Measurements from ENCODE around the gene SLC36A2.
"Not testable (repeated sequence)": the region's sequence is repeated elsewhere in the genome, so short reads cannot be mapped to it uniquely, and the experiment has no call there.

Gene SLC36A2

DNA sequence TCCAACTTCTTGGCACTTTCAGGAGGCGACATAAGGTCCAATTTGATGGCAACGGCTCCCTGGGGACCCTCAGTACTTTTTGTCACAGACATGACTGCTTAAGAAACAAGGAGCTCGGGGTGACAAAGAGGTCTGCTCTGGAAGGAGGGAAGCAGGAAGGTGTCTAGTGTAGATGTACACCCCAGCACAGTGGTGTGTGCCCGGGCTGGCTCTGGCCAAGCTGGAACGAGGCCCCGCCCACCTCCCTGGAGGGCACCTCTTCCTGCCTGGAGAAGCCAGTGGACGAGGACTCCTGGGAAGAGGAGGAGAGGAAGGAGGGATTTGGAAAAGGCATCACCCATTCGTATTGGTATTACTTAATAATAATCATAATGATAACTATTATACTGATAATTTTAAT lies at the start of gene SLC36A2:
Gene SLC36A2 (minus strand): TSS at position 191 of the 400 bp plus-strand sequence. CDS start 99 bp downstream, at position 92.
- H3K4me3 ChIP-seq: no peak within 1 kb of the TSS
- H3K27ac ChIP-seq: no peak within 1 kb of the TSS

DNA sequence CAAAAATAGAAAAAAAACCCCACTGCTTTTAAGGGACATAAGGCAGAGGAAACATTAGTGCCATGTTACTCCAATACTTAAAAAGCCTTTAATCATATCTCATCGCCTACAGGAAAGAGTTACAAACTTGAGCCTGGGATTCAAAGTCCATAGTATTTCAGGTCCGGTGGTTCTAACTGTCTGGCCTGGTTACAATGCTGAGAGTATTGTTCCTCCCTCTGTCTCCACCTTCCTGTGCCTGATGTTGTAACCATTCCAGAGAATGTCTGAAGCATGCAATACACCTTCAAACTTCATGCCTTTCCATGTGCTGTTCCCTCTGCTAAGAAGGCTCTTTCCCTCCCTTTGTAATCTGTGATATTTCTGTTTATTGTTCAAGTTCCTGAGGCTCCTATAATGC lies 41.6 kb upstream of the SLC36A2 start:
- no peak overlapping the region for H3K27ac ChIP-seq
- H3K4me3 ChIP-seq: no peak overlapping the region

DNA sequence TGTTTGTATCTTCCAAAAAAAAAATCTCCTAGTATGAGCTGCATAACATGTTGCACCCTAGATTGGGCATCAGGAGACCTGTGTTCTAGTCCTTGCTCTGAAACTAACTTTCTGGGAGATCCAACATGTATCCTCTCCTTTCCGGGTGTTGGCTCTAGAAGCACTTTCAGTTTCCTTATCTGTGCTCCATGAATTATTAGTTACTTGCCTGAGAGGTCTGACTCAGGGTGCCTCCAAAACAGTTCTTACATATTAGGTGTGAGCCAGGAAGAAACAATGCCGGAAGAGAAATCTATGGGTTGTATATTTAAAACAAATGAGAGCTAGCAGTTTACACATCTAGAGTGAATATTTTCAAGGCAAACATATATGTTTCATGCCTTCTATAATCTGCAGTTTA lies 36.7 kb upstream of the SLC36A2 start:
- no peak overlapping the region for H3K4me3 ChIP-seq

GRCh38 chr5:151383011-151383410 lies 35.7 kb upstream of the SLC36A2 start:
- no peak overlapping the region for H3K27ac ChIP-seq
- no peak overlapping the region for H3K4me3 ChIP-seq

More for the DNA sequence above, 36.7 kb upstream of the SLC36A2 start:
- H3K27ac ChIP-seq: peak overlapping the region in 1 of 21 experiments; percentile 30

DNA sequence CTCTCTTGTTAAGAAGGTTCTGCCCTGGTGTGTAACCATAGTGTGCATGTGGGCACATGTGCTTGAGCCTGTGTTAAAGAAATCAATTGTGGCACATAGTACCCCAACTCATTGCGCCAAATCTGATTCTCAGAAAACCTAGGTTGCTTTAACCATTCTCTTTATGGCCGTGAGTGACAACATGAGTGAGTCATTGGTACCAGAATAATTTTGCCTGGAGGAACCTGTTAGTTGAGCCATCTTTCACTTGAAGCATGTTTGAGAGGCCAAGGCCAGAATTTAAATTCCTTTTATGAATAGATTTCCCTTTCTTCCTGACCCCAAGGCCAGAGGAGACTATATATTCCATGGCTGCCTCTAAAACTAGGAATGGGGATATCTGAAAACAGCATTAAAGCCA lies 35.2 kb upstream of the SLC36A2 start:
- H3K27ac ChIP-seq: no peak overlapping the region

GRCh38 chr5:151381899-151382298 lies 34.5 kb upstream of the SLC36A2 start:
- H3K27ac ChIP-seq: no peak overlapping the region
- H3K4me3 ChIP-seq: no peak overlapping the region

More for the DNA sequence above, 35.2 kb upstream of the SLC36A2 start:
- H3K4me3 ChIP-seq: no peak overlapping the region

DNA sequence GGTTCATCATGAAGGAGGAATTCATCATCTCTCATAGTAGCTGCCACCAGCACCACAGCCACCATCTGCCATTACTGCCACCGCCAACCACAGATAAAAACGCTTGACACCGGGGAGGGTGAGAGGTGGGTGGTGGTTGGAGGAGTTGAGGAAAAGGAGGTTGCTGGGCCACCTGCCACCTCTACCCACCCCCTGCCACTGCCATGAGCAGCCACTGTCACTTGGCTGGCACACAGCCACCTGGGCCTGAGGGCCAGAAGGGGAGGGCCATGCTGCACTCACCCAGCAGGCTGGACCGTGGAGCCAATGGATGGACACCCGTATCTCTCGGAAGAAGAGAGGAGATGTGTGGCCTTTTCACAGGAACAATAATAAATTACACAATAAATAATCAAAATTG lies 31.3 kb upstream of the SLC36A2 start:
- no peak overlapping the region for H3K27ac ChIP-seq
- no peak overlapping the region for H3K4me3 ChIP-seq

DNA sequence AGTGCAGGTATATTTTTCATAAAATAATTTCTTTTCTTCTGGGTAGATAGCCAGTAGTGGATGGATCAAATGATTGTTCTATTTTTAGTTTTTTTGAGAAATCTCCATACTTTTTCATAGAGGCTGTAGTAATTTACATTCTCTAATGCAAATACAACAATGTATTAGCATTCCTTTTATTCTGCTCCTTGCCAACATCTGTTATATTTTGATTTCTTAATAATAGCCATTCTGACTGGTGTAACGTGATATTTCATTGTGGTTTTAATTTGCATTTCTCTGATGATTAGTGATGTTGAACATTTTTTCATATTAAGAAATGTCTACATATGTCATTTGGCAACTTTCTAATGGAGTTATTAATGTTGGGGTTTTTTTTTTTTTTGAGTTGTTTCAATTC lies 27.2 kb upstream of the SLC36A2 start:
- H3K27ac ChIP-seq: no peak overlapping the region
- no peak overlapping the region for H3K4me3 ChIP-seq

GRCh38 chr5:151367038-151367437 lies 19.7 kb upstream of the SLC36A2 start:
- not testable (repeated sequence) for H3K4me3 ChIP-seq, H3K27ac ChIP-seq

DNA sequence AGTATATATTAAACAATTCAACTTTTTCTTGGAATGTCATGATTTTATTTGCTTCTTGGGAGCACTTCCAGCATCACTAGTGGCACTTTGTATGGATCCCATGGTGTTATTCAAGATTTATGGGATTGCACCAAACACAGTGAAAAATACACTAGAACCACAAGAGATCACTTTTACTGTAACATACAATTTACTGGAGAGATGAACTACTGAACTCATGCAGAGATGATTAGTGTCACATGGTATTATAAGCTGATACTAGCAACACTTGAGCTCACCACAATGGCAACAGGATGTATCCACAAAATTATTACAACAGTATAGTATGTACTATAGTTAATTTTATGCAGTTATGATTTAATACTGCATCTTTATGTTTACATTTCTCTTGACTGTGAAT lies 16.3 kb upstream of the SLC36A2 start:
- Histone ChIP-seq H3K27ac (no peak overlapping the region), H3K4me3 (no peak overlapping the region)

- Histone ChIP-seq H3K27ac (no peak overlapping the region), H3K4me3 (no peak overlapping the region)
Observed at GRCh38 chr5:151362970-151363369, 15.6 kb upstream of the SLC36A2 start.

- no peak overlapping the region for H3K27ac ChIP-seq
- H3K4me3 ChIP-seq: no peak overlapping the region
Observed at GRCh38 chr5:151359391-151359790, 12.0 kb upstream of the SLC36A2 start.

DNA sequence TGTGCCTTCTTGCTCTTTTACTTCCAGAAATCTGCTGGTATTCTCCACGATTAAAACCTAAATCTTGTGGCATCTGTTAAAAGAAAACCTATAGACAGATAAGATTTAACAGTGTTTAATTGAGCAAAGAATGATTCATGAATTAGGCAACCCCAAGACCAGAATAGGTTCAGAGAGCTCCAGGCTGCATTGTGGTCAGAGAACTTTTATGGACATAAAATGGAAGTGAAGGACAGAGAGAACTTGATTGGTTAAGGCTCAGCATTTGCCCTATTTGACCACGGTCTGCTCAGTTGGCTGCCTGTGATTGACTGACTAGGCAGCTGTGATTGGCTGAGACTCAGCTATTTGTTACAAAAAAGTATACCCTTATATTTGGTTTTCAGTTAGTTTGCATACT lies 10.4 kb upstream of the SLC36A2 start:
- no peak overlapping the region for H3K27ac ChIP-seq

DNA sequence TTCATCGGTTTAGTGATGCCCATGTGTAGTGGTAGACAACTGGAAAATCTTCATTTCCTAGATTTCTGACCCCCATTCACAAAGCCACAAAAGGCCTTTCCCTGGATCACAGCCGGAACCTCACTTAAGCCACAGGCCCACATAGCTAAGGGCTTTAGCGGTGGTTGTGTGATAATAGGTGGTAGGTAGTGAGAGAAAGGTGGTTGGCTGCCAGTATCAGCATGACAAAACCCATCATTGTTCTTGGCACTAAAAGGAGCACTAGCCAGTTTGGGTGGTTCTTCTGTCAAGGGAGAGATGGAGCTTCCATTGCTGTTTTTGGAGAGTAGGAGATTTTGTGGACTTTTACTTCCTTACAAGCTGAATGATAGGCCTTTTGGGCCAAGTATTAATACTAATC lies 9.7 kb upstream of the SLC36A2 start:
- H3K4me3 ChIP-seq: no peak overlapping the region

More for the DNA sequence above, 10.4 kb upstream of the SLC36A2 start:
- H3K4me3 ChIP-seq: no peak overlapping the region

DNA sequence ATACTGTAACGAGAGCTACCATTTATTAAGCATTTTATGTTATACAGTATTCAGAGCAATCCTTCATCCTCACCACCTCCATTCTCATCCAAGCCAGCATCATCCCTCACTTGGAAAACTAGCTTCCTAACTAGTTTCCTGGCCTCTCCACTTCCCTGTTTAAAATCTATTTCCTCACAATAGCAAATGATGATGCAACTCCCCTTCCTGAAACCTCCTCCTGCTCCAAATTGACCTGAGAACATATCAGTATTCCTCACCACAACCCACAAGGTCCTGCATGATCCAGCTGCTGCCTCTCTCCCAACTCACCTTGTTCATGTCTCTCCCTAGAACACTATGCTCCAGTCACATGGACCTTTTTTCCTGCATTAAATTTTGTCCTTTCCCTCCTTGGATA lies 4.3 kb upstream of the SLC36A2 start:
- H3K4me3 ChIP-seq: no peak overlapping the region
- H3K27ac ChIP-seq: no peak overlapping the region

More for the DNA sequence above, 9.7 kb upstream of the SLC36A2 start:
- no peak overlapping the region for H3K27ac ChIP-seq

- H3K4me3 ChIP-seq: no peak overlapping the region
- no peak overlapping the region for H3K27ac ChIP-seq
Observed at GRCh38 chr5:151348789-151349188, 1.4 kb upstream of the SLC36A2 start.

DNA sequence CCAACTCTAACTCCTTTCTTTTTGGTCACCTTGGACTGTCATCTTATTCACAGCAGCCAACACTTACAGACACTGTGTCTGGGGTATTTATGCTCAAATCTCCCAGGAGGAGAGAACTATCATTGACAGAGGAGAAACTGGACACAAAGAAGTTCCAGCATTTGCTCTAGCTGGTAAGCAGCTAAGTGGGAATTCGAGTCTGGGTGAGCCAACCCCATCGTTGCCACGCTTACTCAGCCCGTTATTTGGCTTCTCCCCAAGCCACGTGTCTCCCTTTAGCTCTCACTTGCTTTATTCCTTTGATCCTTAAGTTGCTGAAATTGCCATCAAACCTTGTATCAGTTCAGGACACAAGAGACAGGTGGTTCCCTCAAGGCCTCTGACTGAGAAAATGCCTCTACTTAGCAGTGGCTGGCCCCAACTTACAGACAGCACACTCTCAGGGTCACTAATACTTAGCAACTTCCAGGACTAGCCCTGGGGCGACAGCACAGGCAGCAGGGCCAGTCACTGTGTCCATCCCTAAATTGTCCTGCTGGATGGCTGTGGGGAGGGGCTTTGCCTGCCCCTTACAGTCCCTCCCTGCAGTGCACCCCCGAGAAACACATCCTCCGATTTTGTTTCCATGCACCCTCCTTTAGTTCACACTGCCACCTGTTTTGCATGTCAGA lies 1.4 kb downstream of the SLC36A2 start:
- H3K27ac ChIP-seq: no peak overlapping the region
- H3K4me3 ChIP-seq: no peak overlapping the region

DNA sequence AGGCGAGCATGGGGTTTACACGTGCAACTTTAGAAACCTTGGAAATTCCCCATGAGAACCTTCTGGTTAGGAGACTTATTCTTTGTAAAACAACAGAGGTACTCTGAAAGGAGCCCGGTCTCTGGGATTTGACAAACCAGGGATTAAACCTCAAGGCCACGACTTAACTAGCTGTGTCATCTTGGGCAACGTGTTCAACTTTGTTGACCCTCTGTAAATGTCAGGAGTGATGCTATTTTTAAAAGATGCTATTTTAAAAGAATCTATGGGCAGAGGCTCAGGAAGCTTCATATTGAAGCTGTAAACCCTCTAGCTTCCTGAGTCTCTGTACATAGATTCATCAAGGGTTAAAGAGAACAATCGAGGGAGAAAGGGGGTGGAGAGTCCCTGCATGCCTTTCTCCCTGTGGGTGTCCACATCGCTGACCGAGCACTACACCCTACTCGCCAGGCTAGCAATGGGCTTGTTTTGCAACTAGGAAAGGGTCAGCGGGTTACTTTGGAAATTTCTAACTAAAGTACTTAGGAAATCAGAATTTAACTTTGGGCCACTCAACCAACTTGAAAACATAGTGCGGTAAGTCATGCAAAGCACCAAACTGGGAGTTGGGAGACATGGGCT lies 2.1 kb downstream of the SLC36A2 start:
- H3K27ac ChIP-seq: no peak overlapping the region
- H3K4me3 ChIP-seq: no peak overlapping the region

DNA sequence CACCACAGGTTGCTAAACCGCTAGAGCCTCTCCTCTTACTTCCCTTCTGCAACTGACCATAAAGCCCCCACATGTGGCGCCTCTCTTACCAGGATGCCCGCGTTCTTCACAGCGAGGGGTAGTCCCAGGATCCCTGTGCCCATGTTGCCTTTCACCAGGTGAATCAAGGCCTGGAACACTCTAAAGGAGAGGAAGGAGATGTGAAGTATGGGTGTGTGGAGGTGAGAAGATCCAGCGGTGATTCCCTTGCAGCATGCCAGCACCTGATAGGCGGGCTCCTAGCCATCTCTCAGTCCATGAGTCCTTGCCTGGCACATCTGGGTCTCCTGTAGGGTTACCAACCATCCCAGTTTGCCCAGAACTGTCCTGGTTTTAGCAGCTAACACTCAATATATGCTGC lies 3.3 kb downstream of the SLC36A2 start:
- H3K27ac ChIP-seq: no peak overlapping the region
- no peak overlapping the region for H3K4me3 ChIP-seq

DNA sequence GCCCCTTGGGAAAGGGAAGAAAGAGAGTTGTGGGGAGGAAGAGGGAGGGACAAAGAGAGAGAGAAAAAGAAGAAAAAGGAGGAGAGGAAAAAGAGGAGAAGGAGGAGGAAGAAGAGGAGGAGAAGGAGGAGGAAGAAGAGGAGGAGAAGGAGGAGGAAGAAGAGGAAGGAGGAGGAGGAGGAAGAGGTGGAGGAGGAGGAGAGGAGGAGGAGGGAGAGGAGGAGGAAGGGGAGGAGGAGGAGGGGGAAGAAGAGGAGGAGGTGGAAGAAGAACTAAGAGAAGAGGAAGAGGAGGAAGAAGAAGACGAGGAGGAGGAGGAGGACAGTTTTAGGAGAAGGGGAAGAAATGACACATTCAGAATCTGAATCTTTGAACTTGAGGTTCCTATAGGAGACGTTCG lies 7.4 kb downstream of the SLC36A2 start:
- no peak overlapping the region for H3K4me3 ChIP-seq
- H3K27ac ChIP-seq: no peak overlapping the region

GRCh38 chr5:151338734-151339133 lies 8.6 kb downstream of the SLC36A2 start:
- no peak overlapping the region for H3K4me3 ChIP-seq
- no peak overlapping the region for H3K27ac ChIP-seq

DNA sequence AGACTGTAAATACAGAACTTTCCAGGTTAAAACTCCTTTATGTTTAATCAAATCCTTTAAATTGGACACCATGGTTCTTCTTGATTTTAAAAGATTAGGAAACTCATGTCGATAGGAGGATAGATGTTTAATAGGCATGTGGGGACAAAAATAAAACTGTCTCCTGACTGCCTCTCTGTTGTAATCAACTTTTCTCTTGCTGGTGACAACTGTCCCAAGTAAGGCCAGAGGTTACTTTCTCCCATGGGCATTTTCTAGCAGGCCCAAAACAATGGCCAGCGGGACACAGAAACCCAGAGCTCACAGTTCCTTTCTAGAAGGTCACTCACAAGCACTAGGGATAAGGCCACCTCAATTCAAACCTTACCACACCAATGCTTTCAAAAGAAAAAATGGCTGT lies 14.5 kb downstream of the SLC36A2 start:
- Histone ChIP-seq H3K27ac (no peak overlapping the region), H3K4me3 (no peak overlapping the region)
